ENCODE results near the gene FGF14. TPM values are rescaled to one million over a fixed set of nuclear protein-coding genes. Genes with fewer than 3 reads are reported as not detected.

Gene FGF14
- total RNA-seq, 1 experiment from 2014 or later: 0.22 TPM

DNA sequence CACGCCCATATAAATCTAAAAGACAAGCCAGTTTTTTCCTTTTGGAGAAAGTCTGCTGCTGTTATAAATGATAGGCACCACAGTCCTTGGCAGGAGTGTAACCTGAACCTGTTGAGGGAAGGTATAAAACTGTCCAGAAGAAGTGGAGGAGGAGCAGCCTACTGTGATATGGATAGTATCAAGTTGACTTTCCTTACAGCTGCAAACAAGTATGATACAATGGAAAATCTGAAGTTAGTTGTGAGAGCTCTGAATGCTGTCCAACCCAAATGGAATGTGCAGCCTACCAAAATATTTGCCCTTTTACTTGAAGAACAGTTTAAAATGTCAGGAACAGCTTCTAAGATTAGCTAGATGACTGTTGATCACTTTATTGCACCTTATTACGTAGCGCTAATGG lies 399.6 kb downstream of the FGF14 start:
- Histone ChIP-seq H3K79me2 (ENCODE audit: insufficient read depth, low read length) (no peaks in the 10 kb centered on the region), H3T11ph (ENCODE audit: low read length) (no peak overlapping the region), H3K4me1 (ENCODE audit: insufficient read depth, low read length) (no peaks in the 10 kb centered on the region), H3K14ac (ENCODE audit: insufficient read depth, low read length) (no peak overlapping the region), H3K18ac (ENCODE audit: insufficient read length, low read depth, low read length) (no peak overlapping the region), H4K20me1 (ENCODE audit: control insufficient read depth, insufficient read depth, insufficient read length) (no peaks in the 10 kb centered on the region), H3K23ac (ENCODE audit: insufficient read length, low read depth, low read length) (no peak overlapping the region), H2BK12ac (ENCODE audit: insufficient read length, low read depth, low read length) (no peak overlapping the region), H2AFZ (ENCODE audit: low read length) (no peak overlapping the region), H3K9me3 (ENCODE audit: control insufficient read depth, low read depth, low read length) (no peaks in the 10 kb centered on the region), H2BK5ac (ENCODE audit: insufficient read length, low read length) (no peak overlapping the region), H4K8ac (replicated peaks; ENCODE audit: insufficient read length, low read depth, low read length) (no peak overlapping the region), H3K4me2 (ENCODE audit: insufficient read depth, insufficient read length, low read length) (no peak overlapping the region), H3K27ac (ENCODE audit: insufficient read length, low read depth, low read length) (no peak overlapping the region), H2BK15ac (ENCODE audit: low read depth, low read length) (no peak overlapping the region), H3K27me3 (ENCODE audit: insufficient read depth, low read length) (no peaks in the 10 kb centered on the region), H3K56ac (ENCODE audit: insufficient read length, low read depth, low read length) (no peak overlapping the region), H4K91ac (ENCODE audit: insufficient read length, low read depth, low read length) (no peak overlapping the region), H2BK20ac (ENCODE audit: low read depth, low read length, poor library complexity, severe bottlenecking) (no peak overlapping the region), H3K23me2 (ENCODE audit: insufficient read length, low read depth, low read length, poor library complexity, severe bottlenecking) (no peaks in the 10 kb centered on the region), H3K9ac (ENCODE audit: extremely low read depth, insufficient read length, low read length) (no peak overlapping the region), H3K79me1 (ENCODE audit: insufficient read depth, low read depth, low read length, poor library complexity, severe bottlenecking) (no peaks in the 10 kb centered on the region), H4K5ac (ENCODE audit: insufficient read length, low read depth, low read length) (no peak overlapping the region), H2BK120ac (ENCODE audit: low read depth, low read length, poor library complexity, severe bottlenecking) (no peak overlapping the region), H2AK5ac (ENCODE audit: insufficient read length, low read length) (no peak overlapping the region), H3K4ac (ENCODE audit: low read depth, low read length) (no peak overlapping the region)
- H3K27ac Mint-ChIP-seq: no peak overlapping the region
- H3K4me1 Mint-ChIP-seq: peaks cover 7% of the 10 kb centered on the region in 2 experiments
- H3K27me3 Mint-ChIP-seq (ENCODE audit: low read depth): no peaks in the 10 kb centered on the region; the same call in 1 of the 2 replicates
- TF ChIP-seq, protein P1, sequence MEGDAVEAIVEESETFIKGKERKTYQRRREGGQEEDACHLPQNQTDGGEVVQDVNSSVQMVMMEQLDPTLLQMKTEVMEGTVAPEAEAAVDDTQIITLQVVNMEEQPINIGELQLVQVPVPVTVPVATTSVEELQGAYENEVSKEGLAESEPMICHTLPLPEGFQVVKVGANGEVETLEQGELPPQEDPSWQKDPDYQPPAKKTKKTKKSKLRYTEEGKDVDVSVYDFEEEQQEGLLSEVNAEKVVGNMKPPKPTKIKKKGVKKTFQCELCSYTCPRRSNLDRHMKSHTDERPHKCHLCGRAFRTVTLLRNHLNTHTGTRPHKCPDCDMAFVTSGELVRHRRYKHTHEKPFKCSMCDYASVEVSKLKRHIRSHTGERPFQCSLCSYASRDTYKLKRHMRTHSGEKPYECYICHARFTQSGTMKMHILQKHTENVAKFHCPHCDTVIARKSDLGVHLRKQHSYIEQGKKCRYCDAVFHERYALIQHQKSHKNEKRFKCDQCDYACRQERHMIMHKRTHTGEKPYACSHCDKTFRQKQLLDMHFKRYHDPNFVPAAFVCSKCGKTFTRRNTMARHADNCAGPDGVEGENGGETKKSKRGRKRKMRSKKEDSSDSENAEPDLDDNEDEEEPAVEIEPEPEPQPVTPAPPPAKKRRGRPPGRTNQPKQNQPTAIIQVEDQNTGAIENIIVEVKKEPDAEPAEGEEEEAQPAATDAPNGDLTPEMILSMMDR (conservative IDR thresholded peaks at IDR 0.05): no peak
- no peak for DNase-seq
- no peaks in the 10 kb centered on the region for H3K36me3 Mint-ChIP-seq (ENCODE audit: insufficient read depth in 1 of 3, low read depth in 3 of 3)
- no peaks in the 10 kb centered on the region for H3K9me3 Mint-ChIP-seq
- H3K4me3 Mint-ChIP-seq: no peak overlapping the region
- WGBS (ENCODE audit: extremely low coverage, insufficient read length, low lambda C conversion rate): no CpG with 5 or more reads among the region's 3 CpGs

All from H9 (cell line).